IMR-90 (cell line): Measurements from ENCODE around the gene MAGI1.

ENCODE experiments used
- BHLHE40 ChIP-seq: fragments of 150-350 bp; IDR thresholded peaks from 2 replicates; pipeline ENCODE4 v1.6.1; 2016; ENCODE audit warnings: mild to moderate bottlenecking, low read depth, low read length
- CEBPB ChIP-seq: IDR thresholded peaks from 2 replicates; pipeline ENCODE4 v1.6.1; 2012; ENCODE audit warnings: low read depth, low read length, improper control_type of control experiment
- CHD1 ChIP-seq: IDR thresholded peaks from 2 replicates; pipeline ENCODE4 v1.6.1; 2012; ENCODE audit warnings: low read depth, low read length, improper control_type of control experiment
- MAFK ChIP-seq: IDR thresholded peaks from 2 replicates; pipeline ENCODE4 v1.6.1; 2012; ENCODE audit warnings: low read depth, low read length, improper control_type of control experiment
- MAZ ChIP-seq: IDR thresholded peaks from 2 replicates; pipeline ENCODE4 v1.6.1; 2012; ENCODE audit warnings: low read depth, mild to moderate bottlenecking, low read length, improper control_type of control experiment, moderate library complexity, borderline replicate concordance
- MXI1 ChIP-seq: IDR thresholded peaks from 2 replicates; pipeline ENCODE4 v1.6.1; 2012; ENCODE audit warnings: low read depth, mild to moderate bottlenecking, low read length, moderate library complexity, borderline replicate concordance
- POLR2A ChIP-seq: IDR thresholded peaks from 2 replicates; pipeline ENCODE4 v1.6.1; 2012; ENCODE audit warnings: mild to moderate bottlenecking, low read depth, low read length
- RAD21 ChIP-seq: IDR thresholded peaks from 2 replicates; pipeline ENCODE4 v1.6.1; 2012; ENCODE audit warnings: low read length, improper control_type of control experiment
- RCOR1 ChIP-seq: IDR thresholded peaks from 2 replicates; pipeline ENCODE4 v1.6.1; 2012; ENCODE audit warnings: mild to moderate bottlenecking, low read length, improper control_type of control experiment; ENCODE audit not compliant: insufficient replicate concordance
- RFX5 ChIP-seq: IDR thresholded peaks from 2 replicates; pipeline ENCODE4 v1.8.0; 2012; ENCODE audit warnings: low read depth, mild to moderate bottlenecking, low read length, moderate library complexity
- SMC3 ChIP-seq: fragments of 150-350 bp; IDR thresholded peaks from 2 replicates; pipeline ENCODE4 v1.6.1; 2016; ENCODE audit warnings: low read depth, mild to moderate bottlenecking, antibody characterized with exemption, low read length, moderate library complexity
- TF ChIP-seq, protein P1 (sequence below): conservative IDR thresholded peaks from 2 replicates; pipeline ENCODE4 v1.5.1; 2012; ENCODE audit warnings: mild to moderate bottlenecking, low read depth, low read length, improper control_type of control experiment
- TF ChIP-seq, protein P2 (sequence below): fragments of 150-350 bp; IDR thresholded peaks from 2 replicates; pipeline ENCODE4 v1.6.1; 2017; ENCODE audit warnings: mild to moderate bottlenecking, antibody characterized with exemption, low read length, low read depth
- TF ChIP-seq, protein P3 (sequence below): fragments of 150-350 bp; IDR thresholded peaks from 2 replicates; pipeline ENCODE4 v1.6.1; 2016; ENCODE audit warnings: low read depth, mild to moderate bottlenecking, low read length, moderate library complexity, borderline replicate concordance

DNA sequence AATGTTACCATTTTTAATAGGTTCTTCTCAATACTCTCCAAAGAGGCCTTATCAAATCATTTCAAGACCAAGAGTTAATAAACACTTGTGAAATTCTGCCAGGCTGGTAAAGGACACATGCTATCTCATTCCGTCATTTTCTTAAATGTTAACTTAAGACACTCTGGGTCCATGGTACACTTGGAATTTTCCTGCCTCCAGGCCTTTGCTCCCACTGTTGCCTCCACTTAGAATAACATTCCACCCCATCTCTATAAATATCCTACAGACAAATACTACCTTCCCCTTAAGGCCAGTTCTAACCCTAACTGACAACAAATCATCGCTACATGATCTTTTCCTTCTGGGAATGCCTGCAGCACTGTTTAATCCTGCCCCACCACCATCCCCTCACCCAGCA is 24.1 kb downstream of the MAGI1 start:
- TF ChIP-seq, protein P1, sequence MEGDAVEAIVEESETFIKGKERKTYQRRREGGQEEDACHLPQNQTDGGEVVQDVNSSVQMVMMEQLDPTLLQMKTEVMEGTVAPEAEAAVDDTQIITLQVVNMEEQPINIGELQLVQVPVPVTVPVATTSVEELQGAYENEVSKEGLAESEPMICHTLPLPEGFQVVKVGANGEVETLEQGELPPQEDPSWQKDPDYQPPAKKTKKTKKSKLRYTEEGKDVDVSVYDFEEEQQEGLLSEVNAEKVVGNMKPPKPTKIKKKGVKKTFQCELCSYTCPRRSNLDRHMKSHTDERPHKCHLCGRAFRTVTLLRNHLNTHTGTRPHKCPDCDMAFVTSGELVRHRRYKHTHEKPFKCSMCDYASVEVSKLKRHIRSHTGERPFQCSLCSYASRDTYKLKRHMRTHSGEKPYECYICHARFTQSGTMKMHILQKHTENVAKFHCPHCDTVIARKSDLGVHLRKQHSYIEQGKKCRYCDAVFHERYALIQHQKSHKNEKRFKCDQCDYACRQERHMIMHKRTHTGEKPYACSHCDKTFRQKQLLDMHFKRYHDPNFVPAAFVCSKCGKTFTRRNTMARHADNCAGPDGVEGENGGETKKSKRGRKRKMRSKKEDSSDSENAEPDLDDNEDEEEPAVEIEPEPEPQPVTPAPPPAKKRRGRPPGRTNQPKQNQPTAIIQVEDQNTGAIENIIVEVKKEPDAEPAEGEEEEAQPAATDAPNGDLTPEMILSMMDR = no peak
- no peak for TF ChIP-seq MAZ
- TF ChIP-seq CHD1 = no peak
- TF ChIP-seq CEBPB = no peak
- no peak for TF ChIP-seq RFX5
- TF ChIP-seq BHLHE40 = no peak
- TF ChIP-seq POLR2A = no peak
- TF ChIP-seq, protein P2, sequence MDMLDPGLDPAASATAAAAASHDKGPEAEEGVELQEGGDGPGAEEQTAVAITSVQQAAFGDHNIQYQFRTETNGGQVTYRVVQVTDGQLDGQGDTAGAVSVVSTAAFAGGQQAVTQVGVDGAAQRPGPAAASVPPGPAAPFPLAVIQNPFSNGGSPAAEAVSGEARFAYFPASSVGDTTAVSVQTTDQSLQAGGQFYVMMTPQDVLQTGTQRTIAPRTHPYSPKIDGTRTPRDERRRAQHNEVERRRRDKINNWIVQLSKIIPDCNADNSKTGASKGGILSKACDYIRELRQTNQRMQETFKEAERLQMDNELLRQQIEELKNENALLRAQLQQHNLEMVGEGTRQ = no peak
- TF ChIP-seq RAD21 = no peak
- TF ChIP-seq MXI1 = no peak
- no peak for TF ChIP-seq MAFK
- TF ChIP-seq RCOR1 = no peak
- TF ChIP-seq, protein P3, sequence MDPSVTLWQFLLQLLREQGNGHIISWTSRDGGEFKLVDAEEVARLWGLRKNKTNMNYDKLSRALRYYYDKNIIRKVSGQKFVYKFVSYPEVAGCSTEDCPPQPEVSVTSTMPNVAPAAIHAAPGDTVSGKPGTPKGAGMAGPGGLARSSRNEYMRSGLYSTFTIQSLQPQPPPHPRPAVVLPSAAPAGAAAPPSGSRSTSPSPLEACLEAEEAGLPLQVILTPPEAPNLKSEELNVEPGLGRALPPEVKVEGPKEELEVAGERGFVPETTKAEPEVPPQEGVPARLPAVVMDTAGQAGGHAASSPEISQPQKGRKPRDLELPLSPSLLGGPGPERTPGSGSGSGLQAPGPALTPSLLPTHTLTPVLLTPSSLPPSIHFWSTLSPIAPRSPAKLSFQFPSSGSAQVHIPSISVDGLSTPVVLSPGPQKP = no peak
- TF ChIP-seq SMC3 = no peak
